Activated naive CD4-positive, alpha-beta T cell treated with anti-CD3 and anti-CD28 coated beads, Interleukin-2, amount 50 U/mL, for 24 hours (primary cell): ENCODE data around the gene CTSE.
"Not testable (repeated sequence)": the region's sequence is repeated elsewhere in the genome, so short reads cannot be mapped to it uniquely, and the experiment has no call there.

Source experiments
- H3K27ac Mint-ChIP-seq: one replicate; pipeline ENCODE4 v1.8.0; 2021; ENCODE audit warnings: mild to moderate bottlenecking, mixed read lengths
- H3K27me3 Mint-ChIP-seq: one replicate; pipeline ENCODE4 v1.8.0; 2021; ENCODE audit warnings: mixed read lengths
- H3K36me3 Mint-ChIP-seq: one replicate; pipeline ENCODE4 v1.8.0; 2021; ENCODE audit warnings: mixed read lengths
- H3K4me1 Mint-ChIP-seq: one replicate; pipeline ENCODE4 v1.8.0; 2021; ENCODE audit warnings: mixed read lengths
- H3K4me3 Mint-ChIP-seq: one replicate; pipeline ENCODE4 v1.8.0; 2021; ENCODE audit warnings: mild to moderate bottlenecking, mixed read lengths
- H3K9me3 Mint-ChIP-seq: one replicate; pipeline ENCODE4 v1.8.0; 2021; ENCODE audit warnings: mixed read lengths

CTSE gene

DNA sequence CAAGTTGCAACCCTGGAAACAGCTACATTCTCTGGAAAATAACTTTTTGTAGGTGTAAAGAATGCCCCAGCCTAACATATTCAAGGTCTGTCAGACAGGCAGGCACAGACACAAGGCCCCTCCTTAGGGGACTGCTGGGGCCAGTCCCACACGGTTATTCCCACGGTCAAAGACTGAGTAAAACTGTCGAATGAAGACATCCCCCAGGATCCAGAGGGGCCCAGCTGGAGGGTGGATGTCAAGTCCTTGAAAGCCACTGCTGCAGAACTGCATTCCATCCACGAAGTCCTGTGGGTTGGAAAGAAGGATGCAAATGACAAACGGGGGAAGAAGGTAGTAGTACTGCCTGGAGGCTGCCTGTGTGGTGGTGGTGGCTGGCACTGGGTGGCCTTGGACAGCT is 13.6 kb downstream of the CTSE start:
- no peaks in the 10 kb centered on the region for H3K9me3 Mint-ChIP-seq
- H3K4me3 Mint-ChIP-seq, result no peak overlapping the region
- no peaks in the 10 kb centered on the region for H3K36me3 Mint-ChIP-seq
- peaks cover 3% of the 10 kb centered on the region for H3K27me3 Mint-ChIP-seq
- H3K4me1 Mint-ChIP-seq, result peaks cover 23% of the 10 kb centered on the region
- no peak overlapping the region for H3K27ac Mint-ChIP-seq

- Mint-ChIP-seq H3K9me3 (no peaks in the 10 kb centered on the region), H3K4me1 (peaks cover 14% of the 10 kb centered on the region), H3K4me3 (no peak overlapping the region), H3K27me3 (peaks cover 3% of the 10 kb centered on the region), H3K27ac (no peak overlapping the region), H3K36me3 (no peaks in the 10 kb centered on the region)
These were observed 16.7 kb downstream of the CTSE start for GRCh38 chr1:206006946-206007345.

GRCh38 chr1:206005778-206006180 is 17.9 kb downstream of the CTSE start:
- Mint-ChIP-seq H3K4me1 (peaks cover 18% of the 10 kb centered on the region), H3K27ac (peak overlapping the region; percentile 31)

DNA sequence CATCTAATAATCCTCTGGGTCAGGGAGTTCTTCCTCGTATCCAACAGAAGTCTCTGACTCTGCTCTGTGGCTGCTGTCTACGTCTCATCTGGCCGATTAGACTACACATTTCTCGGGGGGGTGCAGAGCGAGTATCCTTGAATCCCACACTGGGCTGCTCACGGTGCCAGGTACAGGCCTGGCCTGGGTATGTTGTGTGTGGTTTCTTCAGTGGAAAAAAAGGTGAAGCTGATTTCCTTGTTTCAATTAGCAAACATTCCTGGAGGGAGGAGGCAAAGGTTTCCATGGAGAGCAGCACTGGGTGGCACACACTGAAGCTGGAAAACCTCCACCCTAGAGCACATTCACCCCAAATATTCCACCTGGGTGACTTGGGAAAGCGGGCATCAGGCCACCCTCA is 18.5 kb downstream of the CTSE start:
- Mint-ChIP-seq H3K9me3 (no peaks in the 10 kb centered on the region), H3K4me3 (no peak overlapping the region), H3K27ac (no peak overlapping the region), H3K36me3 (no peaks in the 10 kb centered on the region), H3K4me1 (peaks cover 19% of the 10 kb centered on the region), H3K27me3 (peaks cover 3% of the 10 kb centered on the region)

More at GRCh38 chr1:206005778-206006180, 17.9 kb downstream of the CTSE start:
- no peak overlapping the region for H3K4me3 Mint-ChIP-seq
- H3K27me3 Mint-ChIP-seq, result peaks cover 3% of the 10 kb centered on the region
- H3K9me3 Mint-ChIP-seq, result no peaks in the 10 kb centered on the region
- H3K36me3 Mint-ChIP-seq, result no peaks in the 10 kb centered on the region

- Mint-ChIP-seq H3K36me3 (no peaks in the 10 kb centered on the region), H3K4me1 (peaks cover 22% of the 10 kb centered on the region), H3K27ac (no peak overlapping the region), H3K27me3 (peaks cover 3% of the 10 kb centered on the region), H3K4me3 (no peak overlapping the region), H3K9me3 (no peaks in the 10 kb centered on the region)
These were observed 18.9 kb downstream of the CTSE start for GRCh38 chr1:206004826-206005225.

- Mint-ChIP-seq H3K4me3 (no peak overlapping the region), H3K27me3 (peaks cover 3% of the 10 kb centered on the region), H3K36me3 (no peaks in the 10 kb centered on the region), H3K9me3 (no peaks in the 10 kb centered on the region), H3K4me1 (peaks cover 23% of the 10 kb centered on the region), H3K27ac (no peak overlapping the region)
These were observed 19.6 kb downstream of the CTSE start for GRCh38 chr1:206003854-206004800.

- Mint-ChIP-seq H3K9me3 (no peaks in the 10 kb centered on the region), H3K27ac (no peak within 1 kb of the TSS), H3K4me3 (no peak within 1 kb of the TSS), H3K27me3 (peaks cover 3% of the 10 kb centered on the region), H3K36me3 (no peaks in the 10 kb centered on the region), H3K4me1 (peaks cover 23% of the 10 kb centered on the region)
These were observed 20.6 kb downstream of the CTSE start, which contains the start of gene RAB7B for GRCh38 chr1:206002871-206003801. TSS of gene RAB7B (minus strand) at chr1:206003395. CDS start at chr1:205994135, 9,260 bp downstream.

GRCh38 chr1:206002160-206002559 is 21.5 kb downstream of the CTSE start:
- Mint-ChIP-seq H3K4me3 (no peak overlapping the region), H3K9me3 (no peaks in the 10 kb centered on the region), H3K36me3 (no peaks in the 10 kb centered on the region), H3K4me1 (peaks cover 23% of the 10 kb centered on the region), H3K27me3 (peaks cover 3% of the 10 kb centered on the region), H3K27ac (no peak overlapping the region)

- Mint-ChIP-seq H3K4me1 (peaks cover 23% of the 10 kb centered on the region), H3K4me3 (no peak overlapping the region), H3K27me3 (peaks cover 3% of the 10 kb centered on the region), H3K36me3 (no peaks in the 10 kb centered on the region), H3K9me3 (no peaks in the 10 kb centered on the region), H3K27ac (no peak overlapping the region)
These were observed 22.2 kb downstream of the CTSE start for GRCh38 chr1:206001476-206001888.

DNA sequence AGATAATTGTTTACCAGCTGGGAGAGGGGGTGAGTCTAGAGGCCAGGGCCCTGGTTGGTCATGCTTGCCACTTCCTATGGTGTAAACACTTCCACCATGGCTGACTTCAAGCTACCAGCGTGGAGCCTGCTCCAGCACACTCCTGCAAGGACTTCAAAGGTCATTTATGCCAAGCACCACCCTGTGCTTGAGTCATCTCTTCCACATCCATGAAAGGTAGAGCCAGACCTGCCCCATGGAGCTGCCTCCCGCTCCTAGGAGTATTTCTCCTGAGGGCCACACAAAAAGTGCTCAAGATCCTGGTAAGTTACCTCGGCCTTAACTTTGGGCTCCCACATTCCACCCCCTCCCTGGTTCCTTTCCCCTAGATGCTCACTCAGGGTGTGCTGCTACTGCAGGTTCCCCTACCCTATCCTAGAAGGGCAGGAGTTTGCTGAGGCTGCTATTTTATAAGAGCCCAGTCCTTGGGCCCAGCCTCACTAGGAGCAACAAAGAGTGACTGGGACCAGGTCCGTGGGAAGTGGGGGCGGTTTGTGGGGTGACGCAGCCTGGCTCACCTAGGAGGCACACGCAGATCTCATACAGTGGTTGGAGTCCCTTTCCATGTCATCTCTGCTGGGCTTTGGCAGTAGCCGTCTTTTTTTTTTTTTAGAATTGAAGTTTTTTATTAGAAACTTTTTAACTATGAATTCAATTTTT is 22.9 kb downstream of the CTSE start:
- no peaks in the 10 kb centered on the region for H3K27me3 Mint-ChIP-seq
- H3K9me3 Mint-ChIP-seq, result no peaks in the 10 kb centered on the region
- H3K4me3 Mint-ChIP-seq, result no peak overlapping the region
- H3K4me1 Mint-ChIP-seq, result peaks cover 23% of the 10 kb centered on the region
- H3K27ac Mint-ChIP-seq, result no peak overlapping the region
- no peaks in the 10 kb centered on the region for H3K36me3 Mint-ChIP-seq

DNA sequence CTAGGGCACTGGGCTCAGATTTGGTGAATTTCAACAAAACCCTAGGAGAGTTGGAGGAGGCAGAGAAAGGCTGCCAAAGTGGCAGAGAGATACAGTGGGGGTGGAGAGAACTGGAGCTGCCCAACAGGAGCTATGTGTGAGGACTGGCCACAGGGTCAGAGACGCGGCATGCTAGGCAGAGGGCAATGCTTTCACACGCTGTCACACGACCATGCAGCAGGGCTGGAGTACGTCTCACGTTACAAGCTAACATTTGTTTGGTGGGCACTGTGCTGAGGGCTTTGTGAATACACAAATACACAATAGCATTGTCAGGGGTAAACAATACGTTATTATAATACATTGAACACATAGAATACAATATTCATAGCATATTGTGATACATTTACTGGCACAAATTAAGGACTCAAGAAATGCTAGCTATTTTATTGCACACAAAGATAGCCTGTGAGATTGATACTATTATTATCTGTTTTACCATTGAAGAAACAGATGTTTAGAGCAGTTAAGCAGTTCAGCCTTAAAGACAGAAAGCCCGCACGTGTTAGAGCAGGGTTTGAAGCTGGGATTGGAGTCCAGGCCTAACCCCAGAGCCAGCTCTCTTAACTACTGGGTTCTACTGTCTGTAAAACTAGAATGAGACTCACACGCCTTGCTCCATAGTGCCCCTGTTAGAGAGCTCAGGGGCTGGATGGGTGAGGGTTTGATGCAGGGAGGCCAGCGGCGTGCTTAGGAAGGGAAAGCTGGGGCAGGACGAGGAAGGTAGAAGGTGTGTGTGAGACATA is 25.0 kb downstream of the CTSE start:
- Mint-ChIP-seq H3K27me3 (no peaks in the 10 kb centered on the region), H3K9me3 (no peaks in the 10 kb centered on the region), H3K36me3 (no peaks in the 10 kb centered on the region), H3K4me3 (no peak overlapping the region), H3K27ac (no peak overlapping the region), H3K4me1 (peaks cover 16% of the 10 kb centered on the region)

GRCh38 chr1:205996641-205997040 is 27.1 kb downstream of the CTSE start:
- not testable (repeated sequence) for H3K27ac Mint-ChIP-seq, H3K9me3 Mint-ChIP-seq, H3K4me3 Mint-ChIP-seq, H3K36me3 Mint-ChIP-seq, H3K27me3 Mint-ChIP-seq
- H3K4me1 Mint-ChIP-seq, result peaks cover 12% of the 10 kb centered on the region

DNA sequence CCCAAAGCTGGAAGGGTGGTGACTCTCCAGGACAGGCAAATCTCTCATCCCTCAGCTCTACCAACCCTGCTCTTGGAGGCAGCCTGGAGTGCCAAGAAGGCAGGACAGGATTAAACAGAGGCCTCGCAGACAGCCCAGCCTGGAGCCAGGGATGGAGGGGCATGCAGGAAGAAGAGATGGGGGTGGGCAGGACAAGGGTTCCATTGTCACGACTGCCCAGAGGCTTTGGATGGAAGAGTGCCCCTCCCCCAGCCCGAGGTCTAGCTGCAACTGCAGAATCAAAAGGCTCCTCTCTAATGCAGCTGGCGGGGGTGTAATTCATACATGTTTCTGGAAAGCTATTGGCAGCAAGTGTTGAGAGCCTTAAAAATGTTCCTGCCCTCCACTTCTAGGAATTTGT is 29.3 kb downstream of the CTSE start:
- H3K9me3 Mint-ChIP-seq, result no peaks in the 10 kb centered on the region
- no peaks in the 10 kb centered on the region for H3K4me1 Mint-ChIP-seq
- H3K36me3 Mint-ChIP-seq, result no peaks in the 10 kb centered on the region
- no peak overlapping the region for H3K27ac Mint-ChIP-seq
- peaks cover 5% of the 10 kb centered on the region for H3K27me3 Mint-ChIP-seq
- H3K4me3 Mint-ChIP-seq, result no peak overlapping the region

DNA sequence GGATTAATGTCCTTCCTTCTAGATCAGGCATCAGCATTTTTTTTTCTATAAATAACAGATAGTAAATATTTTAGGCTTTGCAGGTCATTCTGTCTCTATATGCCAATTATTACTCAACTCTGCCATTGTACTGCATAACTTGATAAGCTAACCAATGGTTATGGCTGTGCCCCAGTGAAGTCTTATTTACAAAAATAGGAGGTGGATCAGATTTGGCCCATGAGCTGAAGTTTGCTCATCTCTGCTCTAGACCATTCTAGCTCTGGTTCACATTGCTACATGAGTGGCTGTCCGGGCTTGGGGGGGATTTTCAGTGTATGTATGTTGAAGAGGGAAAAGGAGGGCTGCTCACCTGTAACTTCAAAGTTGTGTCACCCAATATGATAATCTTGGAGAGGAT is 30.6 kb downstream of the CTSE start:
- Mint-ChIP-seq H3K27ac (no peak overlapping the region), H3K4me3 (no peak overlapping the region), H3K4me1 (no peaks in the 10 kb centered on the region), H3K36me3 (no peaks in the 10 kb centered on the region), H3K27me3 (peaks cover 5% of the 10 kb centered on the region), H3K9me3 (no peaks in the 10 kb centered on the region)
